D721Med (cell line): ENCODE data around the gene TCERG1.

ENCODE experiments used
- DNase-seq: peaks from one replicate; pipeline ENCODE4 v3.0.0; 2011; ENCODE audit warnings: low spot score; ENCODE audit not compliant: insufficient read length
- FAIRE-seq: peaks from 2 replicates; lab custom pipeline; 2011; peaks lifted over from hg19 to GRCh38; lab: Jason Lieb, UNC
- CTCF ChIP-seq: IDR thresholded peaks from 2 replicates; pipeline ENCODE4 v1.5.1; 2012; ENCODE audit warnings: mild to moderate bottlenecking, control low read depth; ENCODE audit not compliant: insufficient read depth; ENCODE audit errors: missing control alignments

Gene TCERG1

GRCh38 chr5:146450002-146450401, 2.9 kb downstream of the TCERG1 start:
- FAIRE-seq (no peak), DNase-seq (no peak)
- TF ChIP-seq CTCF = no peak

GRCh38 chr5:146451411-146451810, 4.3 kb downstream of the TCERG1 start:
- TF ChIP-seq CTCF = peak; percentile 8
- FAIRE-seq = no peak
- no peak for DNase-seq

GRCh38 chr5:146457431-146457830, 10.3 kb downstream of the TCERG1 start:
- DNase-seq (no peak), FAIRE-seq (no peak)
- TF ChIP-seq CTCF = no peak

GRCh38 chr5:146458894-146459293, 11.8 kb downstream of the TCERG1 start:
- no peak for TF ChIP-seq CTCF
- no peak for DNase-seq
- no peak for FAIRE-seq

- DNase-seq = no peak
- no peak for FAIRE-seq
- no peak for TF ChIP-seq CTCF
These were observed 14.2 kb downstream of the TCERG1 start for GRCh38 chr5:146461319-146461718.

- no peak for DNase-seq
- FAIRE-seq = no peak
- no peak for TF ChIP-seq CTCF
These were observed 16.3 kb downstream of the TCERG1 start for GRCh38 chr5:146463446-146463845.

GRCh38 chr5:146466521-146467349, 19.6 kb downstream of the TCERG1 start:
- DNase-seq (no peak), FAIRE-seq (no peak)
- peak; percentile 51 for TF ChIP-seq CTCF
